ENCODE data around the gene NUDT17. TPM values are rescaled to one million over a fixed set of nuclear protein-coding genes. Genes with fewer than 3 reads are reported as not detected.

NUDT17 gene
- total RNA-seq, 1 donor from 2014 or later: 2.7 TPM

DNA sequence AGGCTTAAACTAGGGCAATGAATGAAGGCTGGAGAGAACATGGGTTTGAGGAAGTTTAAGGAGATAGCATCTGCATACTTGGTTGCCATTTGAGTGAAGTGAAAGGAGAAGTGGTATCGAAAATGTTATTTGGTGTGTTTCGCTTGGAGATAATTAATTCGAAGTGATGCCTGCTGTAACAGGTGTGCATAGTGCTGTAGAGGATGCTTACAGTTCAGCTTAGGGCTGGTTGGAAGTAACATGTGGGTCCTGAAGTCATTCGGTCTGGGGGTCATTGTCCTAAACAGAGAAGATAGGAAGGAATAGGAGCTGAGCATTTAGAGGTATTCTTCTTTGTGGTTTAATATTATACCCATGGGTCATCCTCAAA is 301 bp upstream of the NUDT17 start:
- intact Hi-C loops (cut with DNase I): loop anchor here (1.0 to 5.0 kb wide), 2 partner anchors 72 to 168 kb away; partner anchors contain the start of gene PEX11B
- no peak for DNase-seq (ENCODE audit: low spot score)

DNA sequence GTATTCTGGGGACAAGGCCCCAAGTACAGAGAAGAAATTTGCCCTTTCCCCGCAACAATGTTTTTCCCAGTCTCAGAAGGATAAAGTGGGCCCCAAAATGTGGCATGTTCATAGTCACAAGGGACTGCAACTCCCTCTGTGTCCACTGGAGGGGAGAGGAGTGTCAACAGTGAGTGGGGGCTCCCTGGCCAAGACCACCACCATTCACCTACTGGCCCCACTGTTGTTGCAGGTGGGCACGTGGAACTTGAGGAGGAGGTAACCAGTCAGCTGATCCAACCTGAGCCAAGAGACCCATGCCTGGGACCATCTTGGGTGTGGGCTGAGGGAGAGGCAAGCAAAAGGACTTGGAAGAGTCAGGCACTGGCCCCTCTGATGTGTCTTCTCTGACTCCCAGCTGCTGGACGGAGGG is 777 bp downstream of the NUDT17 start:
- intact Hi-C loops (cut with DNase I): loop anchor here (5.0 kb wide), 1 partner anchor 71 kb away; the partner anchor contains the start of gene PEX11B
- no peak for DNase-seq (ENCODE audit: low spot score)

DNA sequence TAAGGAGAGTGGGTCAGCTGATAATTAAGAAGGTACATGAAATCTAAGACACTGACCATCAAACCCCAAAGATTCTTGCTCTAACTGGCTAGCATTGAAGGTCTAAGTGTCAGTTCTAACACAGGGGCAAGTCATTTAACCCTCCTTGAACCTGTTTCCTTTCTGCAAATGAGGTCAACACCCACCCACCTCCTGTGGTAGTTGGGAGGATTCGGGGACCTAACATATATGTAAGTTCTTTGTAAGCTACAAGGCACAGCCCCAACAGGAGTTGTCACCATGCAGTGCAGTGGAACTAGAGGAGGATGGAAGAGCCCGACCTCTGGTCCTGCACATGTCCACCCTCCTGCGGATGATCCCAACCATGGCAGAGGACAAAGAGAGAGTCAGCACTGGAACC is 2.4 kb downstream of the NUDT17 start:
- no peak for DNase-seq (ENCODE audit: low spot score)
- intact Hi-C loops (cut with DNase I): loop anchor here (5.0 kb wide), 1 partner anchor 69 kb away; the partner anchor contains the start of gene PEX11B

DNA sequence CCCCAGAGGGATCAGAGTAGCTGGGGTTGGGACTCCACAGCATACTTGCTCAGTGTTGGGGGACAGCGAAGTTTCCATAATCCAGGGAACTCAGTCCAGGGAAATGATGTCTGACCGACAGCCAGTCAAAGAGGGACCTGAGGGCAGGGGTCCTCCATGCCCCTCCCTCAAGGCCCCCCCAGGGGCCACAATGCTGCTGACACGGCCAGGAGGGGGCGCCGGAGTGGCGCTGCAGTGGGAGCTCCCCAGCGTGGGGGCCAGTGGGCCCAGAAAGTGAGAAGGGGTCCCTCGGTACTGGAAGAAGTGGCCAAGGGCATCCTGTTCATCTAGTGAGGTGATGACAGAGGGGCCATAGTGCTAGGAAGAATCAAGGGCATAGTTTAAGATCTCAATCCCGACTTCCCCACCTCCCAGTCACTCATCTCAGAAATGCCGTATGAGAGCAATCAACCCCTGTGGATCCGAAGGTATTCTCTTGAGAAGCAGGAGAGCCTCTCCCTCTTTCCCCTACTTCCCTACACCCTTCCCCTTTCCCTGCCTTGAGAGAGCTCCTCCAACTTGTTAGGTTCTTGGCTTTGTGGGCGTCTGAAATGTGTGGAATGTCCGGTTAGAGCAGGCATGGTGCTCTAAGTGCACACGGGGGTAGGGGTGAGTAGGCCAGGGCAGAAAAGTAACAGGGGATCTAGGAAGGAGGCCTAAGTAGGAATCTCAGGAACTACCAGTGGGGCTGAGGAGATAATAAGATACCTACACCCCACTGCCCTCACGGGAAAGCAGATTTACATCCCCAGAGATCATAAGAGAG is 4.1 kb downstream of the NUDT17 start:
- intact Hi-C loops (cut with DNase I): loop anchor here (5.0 kb wide), 1 partner anchor 68 kb away; the partner anchor contains the start of gene PEX11B
- DNase-seq (ENCODE audit: low spot score): no peak

DNA sequence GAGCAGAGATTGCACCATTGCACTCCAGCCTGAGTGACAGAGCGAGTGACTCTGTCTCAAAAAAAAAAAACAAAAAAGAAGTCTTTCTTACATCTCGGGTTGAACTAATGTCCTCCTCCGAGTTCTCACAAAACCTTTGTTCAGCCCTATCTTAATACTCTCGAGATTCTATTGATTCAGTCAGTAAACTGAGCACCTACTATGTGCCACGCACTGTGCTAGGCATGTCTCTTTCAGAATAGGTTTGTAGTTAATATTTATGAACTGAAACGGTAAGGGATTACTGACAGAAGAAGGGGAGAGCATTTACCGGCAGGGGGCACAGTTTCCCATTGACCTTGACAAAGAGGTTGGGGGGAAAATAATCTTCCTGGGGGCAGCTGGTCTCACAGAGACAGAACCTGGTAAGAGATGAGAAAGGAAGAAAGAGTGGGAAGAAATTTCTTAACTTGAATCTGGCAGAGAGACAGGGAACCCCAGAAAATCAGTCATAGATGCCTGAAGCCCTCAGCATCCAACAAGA is 10.1 kb downstream of the NUDT17 start:
- DNase-seq (ENCODE audit: low spot score): no peak
- intact Hi-C loops (cut with DNase I): no loop called here

DNA sequence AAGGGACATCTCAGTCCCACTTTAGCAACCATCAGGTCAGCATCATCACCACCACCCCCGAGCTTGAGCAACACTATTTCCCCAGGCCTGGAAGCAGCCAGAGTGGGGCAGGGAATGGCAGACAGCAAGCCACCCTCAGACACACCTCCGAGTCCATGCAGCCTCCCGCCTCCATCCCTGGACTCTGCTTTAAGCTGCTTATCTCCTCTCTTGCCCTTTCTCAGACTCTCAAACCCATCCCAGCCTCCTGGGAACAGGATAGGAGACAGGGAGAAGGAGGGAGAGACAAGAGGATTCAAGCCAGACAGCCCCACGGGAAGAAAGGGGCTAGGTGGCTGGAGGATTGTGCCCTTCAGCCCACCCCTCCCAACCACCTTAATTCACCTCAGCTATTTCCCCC is 11.7 kb downstream of the NUDT17 start:
- no peak for DNase-seq (ENCODE audit: low spot score)
- intact Hi-C loops (cut with DNase I): no loop called here

DNA sequence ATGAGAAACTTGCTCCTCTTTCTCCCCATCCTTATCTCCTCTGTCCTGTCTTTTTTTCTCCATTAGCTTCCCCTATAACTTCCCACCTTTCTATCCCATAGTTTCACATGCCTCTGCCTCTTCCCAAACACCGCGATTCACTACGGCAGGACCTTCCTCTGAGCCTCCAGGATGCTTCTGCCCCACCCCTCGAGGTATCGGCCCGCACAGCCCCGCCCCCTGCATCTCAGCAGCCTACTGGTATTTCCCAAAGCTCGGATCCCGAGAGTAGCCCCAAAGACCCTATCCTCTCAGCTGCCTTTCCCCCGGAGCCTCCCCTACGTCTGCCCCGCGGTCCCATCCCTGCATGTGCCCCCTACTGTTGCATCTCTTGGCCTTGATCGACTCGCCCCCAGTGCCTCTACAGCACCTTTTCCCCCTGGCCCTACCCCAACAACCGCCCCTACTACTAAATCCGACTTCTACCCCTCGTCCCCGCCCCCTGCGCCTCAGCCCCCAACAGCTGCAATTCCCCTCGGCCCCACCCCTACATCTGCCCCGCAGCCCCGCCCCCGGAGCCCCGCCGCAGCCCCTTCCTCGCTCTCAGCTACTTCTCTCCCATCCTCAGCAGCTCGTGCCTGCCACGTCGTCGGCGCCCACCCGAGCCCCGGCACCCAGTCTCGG is 12.9 kb downstream of the NUDT17 start:
- intact Hi-C loops (cut with DNase I): no loop called here
- DNase-seq (ENCODE audit: low spot score): no peak

DNA sequence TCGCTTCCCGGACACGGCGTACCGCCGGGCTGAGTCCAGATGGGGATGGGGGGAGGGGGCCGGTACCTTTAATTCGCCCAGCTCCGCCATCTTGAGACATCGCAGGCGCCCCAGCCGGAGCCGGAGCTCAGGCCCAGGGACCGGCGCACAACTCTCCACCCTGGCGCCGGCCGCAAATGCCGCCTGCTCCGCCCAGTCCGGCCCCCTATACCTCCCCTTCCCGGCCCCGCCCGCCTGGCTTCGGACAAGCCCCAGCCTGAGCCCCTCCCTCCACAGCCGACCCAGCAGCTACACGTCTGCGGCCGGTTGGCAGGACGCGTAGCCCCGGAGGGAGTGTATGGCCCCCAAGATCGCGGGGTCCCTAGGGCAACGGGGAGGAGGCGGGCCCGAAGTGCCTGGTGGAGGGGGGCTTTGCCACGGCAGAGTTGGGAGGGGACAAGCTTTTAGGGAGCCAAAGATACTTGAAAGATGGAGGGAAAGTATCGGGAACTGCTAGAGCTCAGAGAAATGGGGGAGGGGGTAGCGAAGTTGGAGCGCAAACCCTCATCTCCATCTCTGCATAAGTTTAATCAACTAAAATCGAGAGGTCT is 13.6 kb downstream of the NUDT17 start, which contains the start of gene PIAS3:
PIAS3 (minus strand) TSS at position 181 of the 590 bp plus-strand sequence; CDS start at position 90, 91 bp downstream.
- peak; percentile 97 for DNase-seq (ENCODE audit: low spot score)
- intact Hi-C loops (cut with DNase I): no loop called here

DNA sequence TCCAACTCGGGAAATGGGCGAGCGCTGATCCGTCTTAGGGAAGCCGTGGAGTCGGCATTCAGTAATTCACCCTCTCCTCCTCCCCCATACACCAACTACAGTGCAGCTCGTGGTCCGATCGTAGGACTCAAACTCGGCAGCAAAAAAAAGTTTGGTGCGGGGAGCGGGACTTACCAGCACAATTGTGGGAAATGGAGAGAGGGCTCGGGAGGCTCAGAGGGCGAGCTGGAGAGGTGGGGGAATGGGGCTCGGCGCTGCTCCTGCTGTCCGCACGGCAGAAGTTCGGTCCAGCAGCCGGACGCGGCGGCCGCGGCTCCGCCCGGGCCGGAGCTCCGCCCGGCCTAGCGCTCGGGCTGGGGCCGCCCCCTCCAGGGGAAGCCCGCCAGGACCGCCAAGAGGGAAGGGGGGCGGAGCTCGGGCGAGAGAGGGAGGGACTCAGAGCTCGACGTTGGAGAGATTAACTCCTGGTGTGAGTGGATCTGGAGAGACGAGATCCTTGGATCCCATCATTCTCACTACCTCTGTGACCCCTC is 14.1 kb downstream of the NUDT17 start:
- peak; percentile 94 for DNase-seq (ENCODE audit: low spot score)
- intact Hi-C loops (cut with DNase I): no loop called here

DNA sequence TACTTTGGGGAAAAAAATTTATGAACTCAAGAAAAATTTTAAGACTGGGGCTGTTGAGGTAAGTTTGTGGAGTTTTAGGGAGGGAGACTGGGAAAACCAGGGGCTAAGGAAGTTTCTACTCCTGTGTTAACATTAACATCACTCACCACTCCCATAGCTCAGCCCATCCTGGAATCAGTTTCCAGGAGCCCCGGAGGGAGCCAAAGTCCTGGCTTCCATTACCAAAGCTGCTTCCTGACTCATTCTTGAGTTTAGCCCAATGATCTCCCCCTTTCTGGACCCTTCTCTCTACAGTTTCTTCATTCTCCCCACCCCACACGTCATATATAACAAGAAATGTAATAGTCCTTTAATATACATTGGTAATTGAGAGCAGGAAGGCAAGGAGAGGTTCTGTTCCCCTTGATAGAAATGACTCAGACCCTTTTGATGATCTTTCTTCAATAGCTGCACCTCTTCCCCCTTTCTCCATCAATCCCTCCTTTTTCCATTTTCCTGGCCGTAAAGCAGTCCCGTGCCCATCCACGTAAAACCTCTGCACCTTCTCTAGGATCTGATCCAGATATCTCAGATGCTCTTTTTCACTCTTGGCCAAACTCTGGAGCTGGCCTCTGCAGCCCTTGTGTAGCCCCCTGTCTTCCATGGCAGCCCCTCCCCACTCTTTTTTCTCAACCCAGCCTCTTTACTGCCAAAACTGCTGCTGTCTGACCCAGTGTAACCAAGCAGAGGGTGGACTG is 18.0 kb downstream of the NUDT17 start:
- no peak for DNase-seq (ENCODE audit: low spot score)
- intact Hi-C loops (cut with DNase I): no loop called here

DNA sequence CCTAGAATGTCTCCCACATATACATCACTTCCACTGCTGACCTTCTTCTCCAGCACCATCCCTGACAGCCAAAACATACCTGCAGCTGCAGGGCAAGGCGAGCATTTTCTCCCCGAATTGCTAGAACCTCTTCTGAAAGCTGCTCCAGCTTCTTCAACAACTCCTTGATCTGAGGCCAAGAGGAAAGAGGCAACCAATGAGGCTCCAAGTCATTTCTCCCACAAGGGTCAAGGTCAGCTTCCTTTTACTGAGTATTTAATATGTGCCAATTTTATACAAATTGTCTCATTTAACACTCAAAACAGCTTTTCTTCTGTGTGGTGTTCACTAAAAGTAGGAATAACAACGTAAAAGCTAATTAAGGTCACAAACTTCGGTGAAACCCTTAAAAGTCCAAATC is 22.8 kb downstream of the NUDT17 start:
- DNase-seq (ENCODE audit: low spot score): no peak
- intact Hi-C loops (cut with DNase I): no loop called here

DNA sequence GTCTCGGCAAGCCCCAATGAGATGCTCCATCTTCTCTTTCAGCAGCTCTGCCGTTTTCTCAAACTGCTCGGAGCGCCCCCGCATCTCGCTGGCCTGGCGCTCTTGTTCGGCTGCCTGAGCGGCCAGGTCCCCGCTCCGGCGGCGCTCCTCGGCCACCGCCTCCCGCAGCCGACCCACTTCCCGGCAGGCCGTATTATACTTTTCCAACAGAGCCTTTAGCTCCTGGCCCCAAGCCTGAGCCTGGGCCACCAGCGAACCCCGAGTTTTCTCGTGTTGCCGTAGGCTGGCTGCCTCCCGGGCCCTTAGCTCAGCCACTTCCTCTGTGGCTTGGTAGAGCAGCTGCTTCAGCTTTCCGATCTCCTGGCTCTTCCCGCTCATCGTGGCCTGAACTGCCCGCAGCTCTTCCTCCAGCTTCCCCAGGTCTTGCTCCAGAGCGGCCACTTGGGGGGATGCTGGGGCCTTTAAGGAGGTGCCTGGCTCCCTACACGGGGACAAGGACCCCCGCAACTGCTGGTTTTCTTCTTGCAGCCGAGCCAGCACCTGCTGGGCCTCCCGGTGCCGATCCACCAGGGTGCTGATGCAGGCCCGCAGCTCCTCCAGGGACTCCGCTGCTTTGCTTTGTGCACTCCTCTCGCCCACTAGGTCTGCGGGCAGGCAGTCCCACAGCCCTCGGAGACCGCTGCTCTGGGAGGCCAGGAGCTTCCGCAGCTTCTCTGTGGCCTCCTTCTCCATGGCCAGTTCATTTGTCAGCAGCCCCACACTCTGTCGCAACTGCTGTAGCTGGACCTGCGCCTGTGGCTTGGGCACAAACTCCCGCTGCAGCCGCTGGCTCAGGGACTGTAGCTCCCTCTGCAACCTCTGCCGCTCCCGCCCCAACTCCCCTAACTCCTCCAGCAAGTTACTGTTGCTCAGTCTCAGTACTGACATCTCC is 26.8 kb downstream of the NUDT17 start:
- DNase-seq (ENCODE audit: low spot score): peak; percentile 85
- intact Hi-C loops (cut with DNase I): no loop called here

DNA sequence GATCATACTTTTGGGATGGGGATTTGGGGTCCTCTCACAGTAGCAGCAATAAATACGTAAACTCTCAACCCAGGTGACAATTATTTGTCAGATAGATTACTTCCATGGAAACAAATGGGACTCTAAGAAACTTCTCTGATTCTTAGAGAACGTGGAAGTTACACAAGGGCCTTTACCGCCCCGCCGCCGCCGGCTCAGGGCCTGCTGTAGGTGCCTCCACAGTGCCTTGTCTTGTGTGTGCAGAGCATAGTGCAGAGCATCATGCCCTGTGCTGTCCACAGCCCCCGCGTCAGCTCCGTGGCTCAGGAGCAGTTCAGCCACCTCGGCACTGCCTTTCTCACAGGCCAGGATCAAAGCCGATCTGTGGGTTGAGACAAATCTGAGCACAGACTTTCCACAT is 29.2 kb downstream of the NUDT17 start:
- no peak for DNase-seq (ENCODE audit: low spot score)
- intact Hi-C loops (cut with DNase I): no loop called here

DNA sequence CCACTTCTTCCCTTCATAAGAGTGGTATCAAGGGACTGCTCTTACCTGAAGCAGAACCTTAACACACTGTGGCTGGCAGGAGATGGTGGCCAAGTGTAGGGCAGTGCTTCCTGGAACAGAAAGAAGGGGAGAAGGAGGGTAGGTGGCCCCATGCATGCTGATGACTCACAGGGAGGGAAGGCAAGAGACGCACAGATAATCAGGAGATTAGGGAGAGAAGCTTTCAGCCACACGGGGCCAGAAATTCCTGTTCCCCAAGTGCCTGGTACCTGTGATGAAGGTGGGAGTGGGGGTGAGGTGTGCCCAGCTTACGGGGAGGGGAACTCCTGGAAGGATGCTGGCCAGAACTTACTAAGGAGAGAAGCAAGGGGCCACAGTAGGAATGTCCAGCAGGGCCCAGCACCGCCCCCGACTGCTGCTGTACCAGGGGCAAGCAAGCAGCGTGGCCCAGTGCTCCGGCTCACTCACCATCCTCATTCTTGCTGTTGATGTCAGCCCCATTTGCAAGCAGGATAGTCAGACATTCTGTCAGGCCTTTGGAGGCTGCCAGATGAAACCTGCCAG is 32.6 kb downstream of the NUDT17 start:
- intact Hi-C loops (cut with DNase I): no loop called here
- DNase-seq (ENCODE audit: low spot score): peak; percentile 55

DNA sequence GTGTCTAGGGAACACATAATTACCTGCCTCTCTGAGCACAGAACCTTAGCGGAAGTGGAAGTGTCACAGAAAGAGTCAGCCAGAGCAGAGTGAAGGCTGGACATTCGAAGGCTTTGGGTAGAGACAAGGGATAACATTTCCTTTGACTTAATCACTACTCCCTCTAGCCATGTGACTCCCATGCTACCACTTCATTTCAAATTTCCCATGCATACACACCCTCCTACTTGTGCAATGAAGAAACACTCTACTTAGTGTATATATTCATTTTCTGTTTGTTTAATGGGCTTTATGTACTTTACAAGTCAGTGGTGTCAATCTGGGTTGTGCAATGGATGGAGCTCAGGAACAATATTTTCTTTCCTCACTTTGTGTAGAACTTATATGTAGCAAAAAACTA is 33.3 kb downstream of the NUDT17 start:
- intact Hi-C loops (cut with DNase I): no loop called here
- no peak for DNase-seq (ENCODE audit: low spot score)

DNA sequence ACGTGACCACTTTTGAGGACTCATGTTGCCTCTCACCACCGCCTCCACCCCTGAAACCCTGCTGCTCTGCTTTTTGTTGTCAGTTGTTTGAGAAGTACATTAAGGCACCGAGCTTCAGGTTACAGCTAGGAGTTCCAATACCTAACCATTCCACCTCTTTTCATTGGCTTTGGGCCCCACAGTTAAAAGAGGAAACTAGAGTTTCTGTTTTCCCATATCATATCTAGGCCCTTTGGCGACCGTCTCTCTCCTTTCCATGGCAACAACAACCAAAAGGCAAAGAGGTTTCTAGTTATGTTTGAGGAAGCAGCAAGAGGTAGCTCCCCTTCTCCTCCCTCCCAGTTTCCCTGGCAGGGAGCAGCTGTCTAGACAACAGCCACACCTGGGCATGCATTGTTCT is 34.3 kb downstream of the NUDT17 start:
- intact Hi-C loops (cut with DNase I): no loop called here
- DNase-seq (ENCODE audit: low spot score): no peak

DNA sequence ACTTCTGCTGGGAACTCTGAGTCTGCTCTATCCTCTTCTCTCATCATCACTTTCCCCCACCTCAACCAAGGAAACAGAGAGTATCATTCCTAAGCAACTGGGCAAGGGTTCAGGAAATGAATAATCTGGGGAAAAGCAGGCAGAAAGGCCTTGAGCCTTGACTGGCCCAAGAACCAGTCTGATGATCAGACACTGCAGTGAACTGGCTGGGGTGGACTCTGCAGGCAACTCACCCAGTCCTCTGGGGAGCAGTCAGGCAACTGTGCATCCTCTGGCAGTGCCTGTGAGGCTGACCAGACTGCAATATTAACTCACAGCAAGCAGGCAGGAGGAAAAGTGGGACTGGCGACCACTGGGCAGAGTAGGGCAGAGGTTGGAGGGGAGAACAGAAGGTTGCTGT is 39.2 kb downstream of the NUDT17 start:
- intact Hi-C loops (cut with DNase I): no loop called here
- no peak for DNase-seq (ENCODE audit: low spot score)

DNA sequence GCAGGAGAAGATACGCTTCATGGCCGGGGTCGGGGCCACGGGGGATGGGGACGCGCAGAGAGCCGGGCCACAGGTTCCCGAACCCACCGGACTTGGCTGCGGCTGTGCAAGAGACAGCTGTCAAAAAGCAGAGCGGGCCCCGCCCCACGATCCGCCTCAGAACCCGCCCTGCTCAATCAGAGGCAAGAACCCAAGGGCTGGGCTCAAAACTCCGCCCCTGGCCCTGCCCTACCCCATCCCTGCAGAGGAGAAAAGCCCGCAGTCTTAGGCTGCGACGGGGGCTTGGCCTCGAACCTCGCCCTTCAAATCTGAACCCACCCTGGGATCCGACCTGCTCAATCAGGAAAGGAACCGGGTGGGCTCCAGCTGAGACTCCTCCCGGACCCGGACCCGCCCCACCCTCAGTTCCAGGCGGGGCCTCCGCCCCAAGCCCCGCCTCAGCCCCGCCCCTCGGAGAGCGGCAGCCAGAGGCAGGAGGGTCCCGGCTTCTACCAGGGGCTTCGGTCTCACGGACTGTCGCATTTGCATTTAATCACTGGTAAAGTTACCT is 40.4 kb downstream of the NUDT17 start, which contains the start of gene ANKRD35:
ANKRD35 (minus strand) TSS at position 129 of the 550 bp plus-strand sequence; CDS start at position 21, 108 bp downstream.
- intact Hi-C loops (cut with DNase I): no loop called here
- peak; percentile 94 for DNase-seq (ENCODE audit: low spot score)
